K562 (cell line): Measurements from ENCODE around the gene MATN1. TPM values are rescaled to one million over a fixed set of nuclear protein-coding genes. Genes with fewer than 3 reads are reported as not detected.

Experiments used
- ATAC-seq: fragments of 200-7000 bp; cut with Tn5 transposase; 3 replicates; pipeline ENCODE4 v1.9.1; 2020; ENCODE audit warnings: moderate library complexity
- BruUV-seq: library from RNA; stranded (reverse); fragments of 400-500 nt; replicated peaks from 2 replicates; lab custom pipeline; 2021; lab: Mats Ljungman, UMichigan
- CTCF ChIA-PET: fragments of 300-600 bp; formaldehyde crosslinking; extraction: SDS; loops from one replicate; lab custom pipeline; 2021; ENCODE audit warnings: low intra/inter-chr PET ratio; lab: Yijun Ruan, JAX
- POLR2A ChIA-PET: fragments of 300-600, 350-650 bp; sonication (Branson Sonifier 250); formaldehyde crosslinking; extraction: SDS; loops from one replicate; lab custom pipeline; 2021; ENCODE audit warnings: antibody characterized with exemption, inconsistent platforms; lab: Yijun Ruan, JAX
- DNase-seq, 4 experiments: peaks; one replicate each; pipeline versions ENCODE4 v3.0.0 to v3.0.0-alpha.2; 2011 to 2018; ENCODE audit warnings: low spot score in 3 of 4, mixed read lengths in 3 of 4; ENCODE audit errors: extremely low read depth in 1 of 4
- FAIRE-seq: peaks from 2 replicates; lab custom pipeline; 2011; peaks lifted over from hg19 to GRCh38; lab: Jason Lieb, UNC
- H2AFZ ChIP-seq: 2 replicates; pipeline ENCODE4 v1.6.0; 2011; ENCODE audit warnings: low read depth, low read length, control low read depth, inconsistent platforms
- H3K27ac ChIP-seq: fragments of 200-600 bp; 3 replicates; pipeline ENCODE4 v1.8.0; 2011; ENCODE audit warnings: low read depth, mild to moderate bottlenecking, control low read depth, inconsistent platforms, low read length, moderate library complexity, mixed read lengths; ENCODE audit errors: extremely low read depth
- H3K27me3 ChIP-seq, 2 experiments: fragments of 300-600 bp in 1 of 2; 2 replicates in 1 of 2; 3 replicates in 1 of 2; pipeline versions ENCODE4 v1.6.0 to v1.8.0; 2011; ENCODE audit warnings: inconsistent platforms in 2 of 2, low read length in 2 of 2, mild to moderate bottlenecking in 1 of 2, mixed read lengths in 1 of 2, moderate library complexity in 1 of 2; ENCODE audit not compliant: control insufficient read depth in 2 of 2, insufficient read depth in 2 of 2
- H3K36me3 ChIP-seq: fragments of 300-600 bp; 3 replicates; pipeline ENCODE4 v1.8.0; 2011; ENCODE audit warnings: mild to moderate bottlenecking, low read length, inconsistent platforms; ENCODE audit not compliant: control insufficient read depth, insufficient read depth
- H3K4me1 ChIP-seq, 2 experiments: fragments of 200-600 bp in 1 of 2; replicated peaks in 1 of 2; 2 replicates in 1 of 2; 3 replicates in 1 of 2; pipeline versions ENCODE4 v1.5.1 to v1.8.0; 2011; ENCODE audit warnings: inconsistent platforms in 2 of 2, low read length in 2 of 2, mild to moderate bottlenecking in 1 of 2, mixed read lengths in 1 of 2, moderate library complexity in 1 of 2; ENCODE audit not compliant: control insufficient read depth in 2 of 2, insufficient read depth in 2 of 2
- H3K4me2 ChIP-seq: 2 replicates; pipeline ENCODE4 v1.6.1; 2011; ENCODE audit warnings: low read length, control low read depth, inconsistent platforms, mixed read lengths; ENCODE audit not compliant: insufficient read depth
- H3K4me3 ChIP-seq: fragments of 200-600 bp; sonication (generic), shearing (Covaris generic); 2 replicates; pipeline ENCODE4 v1.5.1; 2016; ENCODE audit warnings: control low read depth, inconsistent platforms
- H3K79me2 ChIP-seq: fragments of 200-600 bp; 3 replicates; pipeline ENCODE4 v1.8.0; 2011; ENCODE audit warnings: low read length, inconsistent platforms; ENCODE audit not compliant: control insufficient read depth, insufficient read depth
- H3K9ac ChIP-seq, 2 experiments: 2 replicates each; pipeline versions ENCODE4 v1.6.0 to v1.6.1; 2011; ENCODE audit warnings: low read depth in 2 of 2, low read length in 2 of 2, control low read depth in 1 of 2, inconsistent platforms in 1 of 2, mild to moderate bottlenecking in 1 of 2, mixed read lengths in 1 of 2; ENCODE audit not compliant: insufficient read depth in 1 of 2
- H3K9me1 ChIP-seq: one replicate; pipeline ENCODE4 v1.6.0; 2011; ENCODE audit warnings: inconsistent platforms, mild to moderate bottlenecking, low read length, moderate library complexity; ENCODE audit not compliant: control insufficient read depth, insufficient read depth
- H3K9me3 ChIP-seq: replicated peaks from 2 replicates; pipeline ENCODE4 v1.5.1; 2011; ENCODE audit warnings: low read depth, low read length, inconsistent platforms; ENCODE audit not compliant: control insufficient read depth, insufficient read depth
- H4K20me1 ChIP-seq: replicated peaks from 2 replicates; pipeline ENCODE4 v1.6.1; 2011; ENCODE audit warnings: low read length, inconsistent platforms, mixed read lengths; ENCODE audit not compliant: control insufficient read depth, insufficient read depth
- ARHGAP35 ChIP-seq: fragments of 450-650 bp; IDR thresholded peaks from 2 replicates; pipeline ENCODE4 v1.6.1; 2018; ENCODE audit not compliant: partially characterized antibody
- DEAF1 ChIP-seq: fragments of 450-650 bp; formaldehyde crosslinking; IDR thresholded peaks from 2 replicates; pipeline ENCODE4 v1.4.0; 2020; ENCODE audit warnings: mild to moderate bottlenecking, moderate library complexity
- JUN ChIP-seq, 2 experiments: sonication (generic) in 1 of 2; formaldehyde crosslinking in 1 of 2; IDR thresholded peaks; 2 replicates each; pipeline versions ENCODE4 v1.6.1 to v1.8.0; 2012 to 2022; ENCODE audit warnings: borderline replicate concordance in 2 of 2, mild to moderate bottlenecking in 2 of 2, improper control_type of control experiment in 1 of 2, low read depth in 1 of 2, low read length in 1 of 2, missing genetic modification reagents in 1 of 2
- LEF1 ChIP-seq: fragments of 450-650 bp; IDR thresholded peaks from 2 replicates; pipeline ENCODE4 v1.6.1; 2016; ENCODE audit warnings: mild to moderate bottlenecking
- MCM3 ChIP-seq: fragments of 450-650 bp; IDR thresholded peaks from 2 replicates; pipeline ENCODE4 v1.6.1; 2016
- MCM5 ChIP-seq: fragments of 450-650 bp; IDR thresholded peaks from 2 replicates; pipeline ENCODE4 v1.6.1; 2016; ENCODE audit warnings: low read depth
- MNT ChIP-seq, 2 experiments: fragments of 450-650 bp; conservative IDR thresholded peaks; 2 replicates each; pipeline ENCODE4 v1.6.1; 2017; ENCODE audit warnings: mild to moderate bottlenecking in 2 of 2, moderate library complexity in 2 of 2
- PHB2 ChIP-seq: fragments of 450-650 bp; IDR thresholded peaks from 2 replicates; pipeline ENCODE4 v1.6.1; 2017; ENCODE audit warnings: low read depth
- PML ChIP-seq: IDR thresholded peaks from 2 replicates; pipeline ENCODE4 v1.6.1; 2012; ENCODE audit warnings: low read length, inconsistent platforms
- RB1 ChIP-seq: fragments of 450-650 bp; IDR thresholded peaks from 2 replicates; pipeline ENCODE4 v1.6.1; 2017; ENCODE audit warnings: low read depth, mild to moderate bottlenecking
- SAFB2 ChIP-seq: fragments of 200-400 bp; formaldehyde crosslinking; IDR thresholded peaks from 2 replicates; pipeline ENCODE4 v1.6.1; 2018; ENCODE audit warnings: borderline replicate concordance, low read length, low read depth, moderate library complexity; ENCODE audit not compliant: severe bottlenecking
- SNAPC5 ChIP-seq: fragments of 250-450 bp; sonication (Bioruptor Pico); IDR thresholded peaks from 2 replicates; pipeline ENCODE4 v1.8.0; 2021; ENCODE audit warnings: moderate library complexity, mild to moderate bottlenecking, inconsistent platforms
- ZNF12 ChIP-seq: sonication (generic); formaldehyde crosslinking; IDR thresholded peaks from 2 replicates; pipeline ENCODE4 v1.4.0; 2020; ENCODE audit warnings: mild to moderate bottlenecking, missing genetic modification reagents
- ZNF143 ChIP-seq: sonication (generic); formaldehyde crosslinking; IDR thresholded peaks from 2 replicates; pipeline ENCODE4 v1.9.0; 2022; ENCODE audit warnings: mild to moderate bottlenecking, missing genetic modification reagents
- ZNF165 ChIP-seq: fragments of 250-450 bp; sonication (Bioruptor Pico); IDR thresholded peaks from 2 replicates; pipeline ENCODE4 v1.4.0; 2020; ENCODE audit warnings: borderline replicate concordance
- ZNF280A ChIP-seq: fragments of 450-650 bp; IDR thresholded peaks from 2 replicates; pipeline ENCODE4 v1.6.1; 2018; ENCODE audit warnings: mild to moderate bottlenecking, low read depth; ENCODE audit not compliant: partially characterized antibody
- ZNF717 ChIP-seq: fragments of 250-450 bp; sonication (Bioruptor Pico); IDR thresholded peaks from 2 replicates; pipeline ENCODE4 v1.5.0; 2021
- WGBS: fragments of 100-300 bp; shearing (Covaris generic); methylation state at CpG from one replicate; pipeline ENCODE4 v1.1.6; 2016; ENCODE audit warnings: low coverage, mixed read lengths; ENCODE audit not compliant: insufficient coverage; ENCODE audit errors: missing lambda C conversion rate; 5-methylcytosine and 5-hydroxymethylcytosine counted together
- in situ Hi-C: fragments of 300-500 bp; cut with MboI; formaldehyde crosslinking; loops from 4 replicates; pipeline ENCODE4 v1.15.0; 2018; ENCODE audit warnings: inconsistent platforms, mixed read lengths
- intact Hi-C: fragments of 100-400 bp; cut with micrococcal nuclease; formaldehyde crosslinking; loops from 2 replicates; pipeline ENCODE4 v1.14.2; 2022
- polyA plus RNA-seq, 8 experiments: library from polyadenylated mRNA; depleted of rRNA in 4 of 8; stranded (reverse) in 5 of 8; unstranded in 3 of 8; fragments of >200 nt; fragmentation: Nextera tagmentation in 2 of 8; fragmentation: Illumina TruSeq in 1 of 8; extraction: Ambion mirVana in 2 of 8; extraction: Trizol in 1 of 8; gene quantifications; 2 replicates each; pipeline versions ENCODE4 v1.2.1 to v1.2.3, GENCODE V29; 2011 to 2014; ENCODE audit warnings: inconsistent platforms in 1 of 8, missing spikeins in 1 of 8
- total RNA-seq, 7 experiments: library from RNA; depleted of rRNA in 6 of 7; stranded (reverse); fragments of >200 nt in 6 of 7; fragmentation: Illumina TruSeq in 2 of 7; extraction: Trizol in 2 of 7; gene quantifications; 2 replicates each; pipeline versions ENCODE4 v1.2.1 to v1.2.3, GENCODE V29; 2011 to 2021; ENCODE audit warnings: low replicate concordance in 1 of 7

MATN1 gene
- total and polyA plus RNA-seq, 9 of the 15 experiments (the other 6 are each of a cell fraction or from before 2014, with no cell fraction given) = 0.10 to 2.3 (median 1.2) TPM

GRCh38 chr1:30700528-30701257 is 22.7 kb downstream of the MATN1 start:
- CTCF ChIA-PET = no interaction called here
- TF ChIP-seq ZNF165 = no peak
- no peak for TF ChIP-seq LEF1
- no peak for TF ChIP-seq ARHGAP35
- TF ChIP-seq PML = no peak
- TF ChIP-seq SAFB2 = no peak
- TF ChIP-seq ZNF12 (CRISPR knock-in tag) = no peak
- TF ChIP-seq SNAPC5 (CRISPR knock-in tag) = no peak
- TF ChIP-seq PHB2 = no peak
- TF ChIP-seq ZNF280A = no peak
- peak; percentile 66; the same call in 1 of the 2 replicates for TF ChIP-seq JUN (IDR thresholded peaks at IDR 0.05; ENCODE audit: borderline replicate concordance, low read depth, low read length)
- no peak for TF ChIP-seq JUN (CRISPR knock-in tag; IDR thresholded peaks at IDR 0.05; ENCODE audit: borderline replicate concordance)
- no peak for TF ChIP-seq ZNF717 (CRISPR knock-in tag)
- TF ChIP-seq MNT (conservative IDR thresholded peaks at IDR 0.05) = 0 out of 4 replicates have a peak, but pooled peaks of 1 of the 2 experiments have one; percentile 44
- TF ChIP-seq DEAF1 (CRISPR knock-in tag) = no peak
- TF ChIP-seq ZNF143 (CRISPR knock-in tag) = no peak
- no peak for TF ChIP-seq MCM3
- TF ChIP-seq MCM5 = no peak
- no peak for TF ChIP-seq RB1

More at GRCh38 chr1:30700528-30701257, 22.7 kb downstream of the MATN1 start:
- BruUV-seq = no TSS peak
- 1% methylated on average over 7 of the region's 7 CpGs for WGBS
- Histone ChIP-seq H3K4me3 (no peak overlapping the region), H2AFZ (no peak overlapping the region), H3K36me3 (no peaks in the 10 kb centered on the region), H3K4me1 (peaks cover 0 to 6% of the 10 kb centered on the region in 2 experiments; a peak in 4 of 5 replicates), H3K9me3 (no peaks in the 10 kb centered on the region; the same call in 1 of the 2 replicates), H3K79me2 (no peaks in the 10 kb centered on the region), H4K20me1 (0 out of 2 replicates have a peak, but pooled peaks cover 7% of the 10 kb centered on the region), H3K9ac (peak overlapping the region in 1 of 2 experiments; percentile 10; a peak in 2 of 4 replicates), H3K27ac (no peak overlapping the region), H3K4me2 (no peak overlapping the region), H3K9me1 (no peaks in the 10 kb centered on the region), H3K27me3 (peaks cover 9 to 32% of the 10 kb centered on the region in 2 experiments; a peak in 3 of 5 replicates)
- FAIRE-seq = peak; percentile 60
- intact Hi-C loops = loop anchor here (10.0 kb wide), 3 partner anchors 1006 to 1326 kb away; no protein-coding TSS in a partner anchor
- POLR2A ChIA-PET = interaction anchor here (0.8 to 1.0 kb wide), 5 partner anchors 12 to 725 kb away, joined by 3 to 5 read pairs (median 4); no protein-coding TSS in a partner anchor
- in situ Hi-C loops = loop anchor here (10.0 kb wide), 1 partner anchor 1476 kb away; no protein-coding TSS in a partner anchor
- peak in 3 of 4 experiments; percentile 35 to 55 (median 35) for DNase-seq
- peak; percentile 73; the same call in 2 of the 3 replicates for ATAC-seq
